ENCODE data around the gene TMEM132C. TPM values are rescaled to one million over a fixed set of nuclear protein-coding genes. Genes with fewer than 3 reads are reported as not detected.

TMEM132C gene
- total RNA-seq, 2 donors from 2014 or later, result 0.26 to 0.33 TPM

- DNase-seq, result peak; percentile 60
- H3K9me3 ChIP-seq (ENCODE audit: control insufficient read depth, low read length), result no peaks in the 10 kb centered on the region
- no peaks in the 10 kb centered on the region for H3K36me3 ChIP-seq (ENCODE audit: control insufficient read depth, insufficient read depth, low read length)
- WGBS, 2 experiments (ENCODE audit: insufficient coverage in 1 of 2, insufficient read length in 1 of 2), result 80 to 85% methylated on average over 13 to 16 of the region's 16 CpGs
- H3K27ac Mint-ChIP-seq, result no peak overlapping the region
- H3K9me3 Mint-ChIP-seq, result peaks cover 3% of the 10 kb centered on the region
- H3K4me1 ChIP-seq (ENCODE audit: control insufficient read depth, insufficient read depth, low read length), result peaks cover 4% of the 10 kb centered on the region
- H3K9ac ChIP-seq (ENCODE audit: extremely low read depth, low read length, poor library complexity, severe bottlenecking), result no peak overlapping the region
- H3K4me3 Mint-ChIP-seq, result no peak overlapping the region
- TF ChIP-seq CTCF (conservative IDR thresholded peaks at IDR 0.05), result no peak
- no peaks in the 10 kb centered on the region for H3K36me3 Mint-ChIP-seq (ENCODE audit: low read depth)
- H3K4me1 Mint-ChIP-seq, result peaks cover 15% of the 10 kb centered on the region
- H3K27me3 ChIP-seq (ENCODE audit: control insufficient read depth, insufficient read depth, low read length, poor library complexity, severe bottlenecking), result no peaks in the 10 kb centered on the region
- H3K4me3 ChIP-seq (ENCODE audit: low read length), result no peak overlapping the region
- H3K27me3 Mint-ChIP-seq (ENCODE audit: insufficient read depth), result peaks cover 13% of the 10 kb centered on the region
- H3K27ac ChIP-seq (ENCODE audit: low read depth, low read length), result no peak overlapping the region
These were observed 135.7 kb downstream of the TMEM132C start for GRCh38 chr12:128402486-128403243.

- Mint-ChIP-seq H3K27ac (no peak overlapping the region), H3K4me3 (no peak overlapping the region), H3K4me1 (peaks cover 2% of the 10 kb centered on the region), H3K27me3 (ENCODE audit: insufficient read depth) (peaks cover 13% of the 10 kb centered on the region), H3K9me3 (peaks cover 3% of the 10 kb centered on the region), H3K36me3 (ENCODE audit: low read depth) (no peaks in the 10 kb centered on the region)
- Histone ChIP-seq H3K27ac (ENCODE audit: low read depth, low read length) (no peak overlapping the region), H3K9ac (ENCODE audit: extremely low read depth, low read length, poor library complexity, severe bottlenecking) (no peak overlapping the region), H3K4me1 (ENCODE audit: control insufficient read depth, insufficient read depth, low read length) (no peaks in the 10 kb centered on the region), H3K9me3 (ENCODE audit: control insufficient read depth, low read length) (no peaks in the 10 kb centered on the region), H3K27me3 (ENCODE audit: control insufficient read depth, insufficient read depth, low read length, poor library complexity, severe bottlenecking) (no peaks in the 10 kb centered on the region), H3K36me3 (ENCODE audit: control insufficient read depth, insufficient read depth, low read length) (no peaks in the 10 kb centered on the region), H3K4me3 (ENCODE audit: low read length) (no peak overlapping the region)
- 77 to 78% methylated on average over 6 to 9 of the region's 9 CpGs for WGBS, 2 experiments (ENCODE audit: insufficient coverage in 1 of 2, insufficient read length in 1 of 2)
- no peak for TF ChIP-seq CTCF (conservative IDR thresholded peaks at IDR 0.05)
- peak; percentile 64 for DNase-seq
These were observed 141.7 kb downstream of the TMEM132C start for GRCh38 chr12:128408669-128409068.

GRCh38 chr12:128415036-128415560, 148.1 kb downstream of the TMEM132C start:
- WGBS, 2 experiments (ENCODE audit: insufficient coverage in 1 of 2, insufficient read length in 1 of 2), result 94 to 97% methylated on average over 17 to 27 of the region's 27 CpGs
- DNase-seq, result peak; percentile 33
- no peaks in the 10 kb centered on the region for H3K27me3 ChIP-seq (ENCODE audit: control insufficient read depth, insufficient read depth, low read length, poor library complexity, severe bottlenecking)
- Mint-ChIP-seq H3K9me3 (no peaks in the 10 kb centered on the region), H3K27me3 (ENCODE audit: insufficient read depth) (peaks cover 5% of the 10 kb centered on the region), H3K4me1 (no peaks in the 10 kb centered on the region), H3K27ac (no peak overlapping the region), H3K4me3 (no peak overlapping the region), H3K36me3 (ENCODE audit: low read depth) (no peaks in the 10 kb centered on the region)
- H3K36me3 ChIP-seq (ENCODE audit: control insufficient read depth, insufficient read depth, low read length), result no peaks in the 10 kb centered on the region
- no peaks in the 10 kb centered on the region for H3K4me1 ChIP-seq (ENCODE audit: control insufficient read depth, insufficient read depth, low read length)
- TF ChIP-seq CTCF (conservative IDR thresholded peaks at IDR 0.05), result no peak
- no peak overlapping the region for H3K27ac ChIP-seq (ENCODE audit: low read depth, low read length)
- H3K4me3 ChIP-seq (ENCODE audit: low read length), result no peak overlapping the region
- H3K9ac ChIP-seq (ENCODE audit: extremely low read depth, low read length, poor library complexity, severe bottlenecking), result no peak overlapping the region
- H3K9me3 ChIP-seq (ENCODE audit: control insufficient read depth, low read length), result no peaks in the 10 kb centered on the region
